NCI-H1436 (cell line): ENCODE results near the gene MARCHF7.

Experiments
- DNase-seq: peaks from one replicate; lab custom pipeline; 2025; lab: John Stamatoyannopoulos, UW

Gene MARCHF7

GRCh38 chr2:159762075-159762474, 49.8 kb downstream of the MARCHF7 start:
- DNase-seq: no peak
